Measurements from ENCODE around the gene HK3. TPM values are rescaled to one million over a fixed set of nuclear protein-coding genes. Genes with fewer than 3 reads are reported as not detected.

The HK3 gene, protein sequence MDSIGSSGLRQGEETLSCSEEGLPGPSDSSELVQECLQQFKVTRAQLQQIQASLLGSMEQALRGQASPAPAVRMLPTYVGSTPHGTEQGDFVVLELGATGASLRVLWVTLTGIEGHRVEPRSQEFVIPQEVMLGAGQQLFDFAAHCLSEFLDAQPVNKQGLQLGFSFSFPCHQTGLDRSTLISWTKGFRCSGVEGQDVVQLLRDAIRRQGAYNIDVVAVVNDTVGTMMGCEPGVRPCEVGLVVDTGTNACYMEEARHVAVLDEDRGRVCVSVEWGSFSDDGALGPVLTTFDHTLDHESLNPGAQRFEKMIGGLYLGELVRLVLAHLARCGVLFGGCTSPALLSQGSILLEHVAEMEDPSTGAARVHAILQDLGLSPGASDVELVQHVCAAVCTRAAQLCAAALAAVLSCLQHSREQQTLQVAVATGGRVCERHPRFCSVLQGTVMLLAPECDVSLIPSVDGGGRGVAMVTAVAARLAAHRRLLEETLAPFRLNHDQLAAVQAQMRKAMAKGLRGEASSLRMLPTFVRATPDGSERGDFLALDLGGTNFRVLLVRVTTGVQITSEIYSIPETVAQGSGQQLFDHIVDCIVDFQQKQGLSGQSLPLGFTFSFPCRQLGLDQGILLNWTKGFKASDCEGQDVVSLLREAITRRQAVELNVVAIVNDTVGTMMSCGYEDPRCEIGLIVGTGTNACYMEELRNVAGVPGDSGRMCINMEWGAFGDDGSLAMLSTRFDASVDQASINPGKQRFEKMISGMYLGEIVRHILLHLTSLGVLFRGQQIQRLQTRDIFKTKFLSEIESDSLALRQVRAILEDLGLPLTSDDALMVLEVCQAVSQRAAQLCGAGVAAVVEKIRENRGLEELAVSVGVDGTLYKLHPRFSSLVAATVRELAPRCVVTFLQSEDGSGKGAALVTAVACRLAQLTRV
- 10 to 100 TPM in 2 of 3 donors, 1 to 10 TPM in 1; 4.0 to 48.0 (median 21.6) TPM for polyA plus RNA-seq

DNA sequence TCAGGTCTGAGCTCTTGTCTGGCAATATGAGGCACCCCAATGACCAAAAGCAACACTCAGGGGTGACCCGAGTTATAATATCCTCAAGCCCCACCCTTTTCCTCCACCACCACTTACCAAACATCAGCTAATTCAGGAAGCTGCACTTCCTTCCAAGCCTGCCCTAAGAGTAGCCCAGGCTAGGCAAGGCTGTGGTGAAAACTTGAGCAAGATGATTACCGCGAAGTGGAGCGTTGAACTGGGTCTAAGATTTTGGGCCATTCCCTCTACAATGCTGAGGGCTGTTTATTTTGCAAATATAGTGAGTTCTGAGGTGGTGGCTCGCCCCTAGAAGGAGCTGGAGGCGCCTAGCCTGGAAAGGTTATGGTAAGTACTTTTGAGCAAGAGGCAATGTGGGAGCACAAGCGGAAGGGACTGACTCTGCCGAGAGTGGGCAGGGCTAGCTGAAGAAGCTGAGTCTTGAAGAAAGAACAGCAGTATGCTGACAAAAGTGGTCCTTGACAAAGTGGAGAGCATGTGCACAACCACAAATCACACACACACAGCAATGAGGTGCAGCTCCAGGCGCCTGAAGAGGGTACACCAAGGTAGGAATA lies at the start of gene HK3:
HK3 (minus strand) TSS at position 51 of the 596 bp plus-strand sequence. CDS start 3,187 bp downstream, outside the sequence.
- H3K27ac ChIP-seq (ENCODE audit: low read depth, low read length) = peak within 1 kb of the TSS; percentile 13
- WGBS, 3 donors = 38 to 65% (median 42%) methylated on average over 9 of the region's 9 CpGs

DNA sequence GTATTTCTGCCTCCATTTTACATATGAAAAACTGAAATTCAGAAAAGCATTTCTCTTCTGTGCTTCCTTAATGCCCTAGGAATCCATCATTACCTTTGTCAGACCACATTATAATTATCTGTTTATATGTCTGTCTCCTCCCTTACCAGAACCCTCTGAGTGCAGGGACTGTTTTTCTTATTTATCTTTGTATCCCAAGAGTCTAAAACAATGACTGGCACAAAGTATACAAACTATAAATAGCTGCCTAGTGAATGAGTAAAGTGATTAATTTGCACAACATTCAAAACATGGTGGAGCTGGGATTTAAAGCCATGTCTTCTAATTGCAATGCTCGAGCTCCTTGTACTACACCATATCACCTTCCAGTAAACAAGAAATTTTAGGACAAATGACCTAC lies 49.3 kb upstream of the HK3 start:
- H3K27ac ChIP-seq (ENCODE audit: low read depth, low read length) = no peak overlapping the region
- WGBS, 3 donors = 57 to 74% (median 72%) methylated on average over 1 of the region's 1 CpG

DNA sequence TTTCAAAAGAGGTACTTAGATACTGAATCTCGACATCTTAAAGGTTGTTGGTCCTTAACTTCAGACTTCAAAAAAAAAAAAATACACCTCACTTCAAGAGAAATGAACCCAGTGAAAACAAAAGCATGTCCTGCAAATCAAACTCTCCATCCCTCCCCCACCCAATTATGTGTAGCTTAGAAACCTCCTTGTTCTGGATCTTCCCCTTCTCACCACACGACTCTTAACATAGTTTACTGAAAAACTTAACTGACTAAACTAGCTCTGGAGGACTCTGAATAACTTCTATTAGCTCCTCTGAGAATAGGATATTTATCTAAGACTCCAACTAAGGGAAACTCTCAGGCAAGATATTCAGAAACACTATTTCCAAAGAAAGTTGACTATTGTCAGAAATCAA lies 48.7 kb upstream of the HK3 start:
- 83 to 85% (median 84%) methylated on average over 2 of the region's 2 CpGs for WGBS, 3 donors
- no peak overlapping the region for H3K27ac ChIP-seq (ENCODE audit: low read depth, low read length)

DNA sequence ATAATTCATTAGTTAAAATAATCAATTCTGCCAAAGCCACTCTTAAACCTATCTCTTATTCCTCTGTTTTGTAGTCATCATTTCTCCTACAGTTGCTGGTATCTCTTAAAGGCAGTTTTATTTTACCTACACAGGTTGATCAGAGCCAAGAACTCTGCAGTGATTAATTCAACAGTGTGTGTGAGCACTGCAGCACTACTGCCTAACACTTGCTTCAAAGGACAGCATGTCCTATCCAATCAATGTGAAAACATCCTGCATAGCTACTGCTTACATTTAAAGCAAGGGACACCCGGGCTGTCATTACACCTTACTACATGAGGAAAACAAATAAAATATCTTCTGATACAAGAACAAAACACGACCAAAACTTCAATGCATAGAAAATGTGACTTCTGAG lies 45.1 kb upstream of the HK3 start:
- H3K27ac ChIP-seq (ENCODE audit: low read depth, low read length) = no peak overlapping the region
- WGBS, 3 donors = 51 to 71% (median 56%) methylated on average over 2 of the region's 2 CpGs

DNA sequence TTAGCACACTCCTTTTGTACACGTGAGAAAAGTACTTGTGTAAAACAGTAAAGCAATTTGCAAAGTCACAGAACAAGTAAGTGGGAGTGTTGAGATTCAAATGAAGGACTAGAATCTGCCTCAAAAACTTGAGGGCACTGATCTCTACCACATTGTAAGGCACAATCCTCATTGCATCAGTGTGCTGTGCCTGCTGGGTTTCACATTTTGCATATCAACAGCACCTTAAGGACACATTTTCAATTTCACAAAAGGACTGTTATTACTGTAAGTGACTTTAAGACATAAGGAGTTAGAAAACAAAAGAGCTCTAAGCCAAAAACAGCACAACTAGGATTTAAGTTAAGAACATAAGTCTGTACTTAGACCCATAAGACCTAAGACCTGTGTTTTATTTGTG lies 44.7 kb upstream of the HK3 start:
- H3K27ac ChIP-seq (ENCODE audit: low read depth, low read length) = no peak overlapping the region

DNA sequence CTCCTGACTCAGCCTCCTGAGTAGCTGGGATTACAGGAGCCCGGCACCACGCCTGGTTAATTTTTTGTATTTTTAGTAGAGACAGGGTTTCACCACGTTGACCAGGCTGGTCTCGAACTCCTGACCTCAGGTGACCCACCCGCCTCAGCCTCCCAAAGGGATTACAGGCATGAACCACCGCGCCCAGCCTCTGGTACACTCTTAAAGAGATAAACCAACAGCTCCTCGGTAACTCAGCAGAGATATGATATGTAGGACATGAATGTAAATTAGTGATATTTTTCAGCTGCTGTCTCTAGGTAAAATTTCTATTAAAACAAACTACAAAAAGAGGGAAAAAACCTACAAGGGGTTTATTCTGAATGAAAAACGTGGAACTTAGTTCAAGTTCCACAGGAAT lies 42.8 kb upstream of the HK3 start:
- 80 to 89% (median 83%) methylated on average over 9 of the region's 9 CpGs for WGBS, 3 donors
- no peak overlapping the region for H3K27ac ChIP-seq (ENCODE audit: low read depth, low read length)

More for the DNA sequence above, 44.7 kb upstream of the HK3 start:
- 72 to 79% (median 75%) methylated on average over 1 of the region's 1 CpG for WGBS, 3 donors

DNA sequence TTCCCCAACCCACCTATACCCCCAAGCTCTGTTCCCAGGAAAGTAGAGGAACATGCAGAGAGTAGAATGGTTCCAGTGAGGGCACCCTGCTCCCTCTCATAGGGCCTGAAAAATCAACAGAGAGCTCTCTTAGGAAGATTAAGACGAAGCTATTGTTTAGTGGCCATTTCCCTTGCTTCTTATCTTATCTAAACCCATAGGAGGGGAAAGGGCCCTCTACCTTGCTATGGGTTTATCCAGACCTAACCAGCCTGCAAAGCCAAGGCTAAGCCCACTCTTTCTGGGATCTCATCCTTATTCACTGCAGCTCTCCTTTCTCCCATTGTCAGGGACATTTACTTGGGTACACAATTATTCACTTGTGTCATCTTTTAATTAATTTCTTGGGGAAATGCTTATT lies 39.3 kb upstream of the HK3 start:
- H3K27ac ChIP-seq (ENCODE audit: low read depth, low read length) = no peak overlapping the region
- WGBS, 3 donors = 57 to 89% (median 74%) methylated on average over 1 of the region's 1 CpG

DNA sequence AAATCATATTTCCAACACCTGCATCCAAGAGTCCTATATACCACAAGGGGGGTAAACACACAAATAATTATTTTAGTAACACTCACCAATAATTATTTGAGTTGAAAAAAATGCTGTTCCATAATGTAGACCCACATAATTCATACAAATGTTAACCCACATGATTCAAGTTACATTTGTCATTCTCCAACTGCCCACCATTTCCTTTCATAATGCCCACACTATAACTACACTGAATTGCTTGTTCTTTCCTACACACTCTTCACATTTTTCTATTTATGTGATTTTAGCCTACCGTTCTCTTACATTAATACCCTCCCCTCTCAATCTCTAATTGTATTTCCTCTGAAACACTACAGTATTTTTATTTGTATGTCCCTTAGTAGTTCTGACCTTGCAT lies 35.9 kb upstream of the HK3 start:
- 41 to 96% (median 95%) methylated on average over 1 of the region's 1 CpG for WGBS, 3 donors
- H3K27ac ChIP-seq (ENCODE audit: low read depth, low read length) = no peak overlapping the region

DNA sequence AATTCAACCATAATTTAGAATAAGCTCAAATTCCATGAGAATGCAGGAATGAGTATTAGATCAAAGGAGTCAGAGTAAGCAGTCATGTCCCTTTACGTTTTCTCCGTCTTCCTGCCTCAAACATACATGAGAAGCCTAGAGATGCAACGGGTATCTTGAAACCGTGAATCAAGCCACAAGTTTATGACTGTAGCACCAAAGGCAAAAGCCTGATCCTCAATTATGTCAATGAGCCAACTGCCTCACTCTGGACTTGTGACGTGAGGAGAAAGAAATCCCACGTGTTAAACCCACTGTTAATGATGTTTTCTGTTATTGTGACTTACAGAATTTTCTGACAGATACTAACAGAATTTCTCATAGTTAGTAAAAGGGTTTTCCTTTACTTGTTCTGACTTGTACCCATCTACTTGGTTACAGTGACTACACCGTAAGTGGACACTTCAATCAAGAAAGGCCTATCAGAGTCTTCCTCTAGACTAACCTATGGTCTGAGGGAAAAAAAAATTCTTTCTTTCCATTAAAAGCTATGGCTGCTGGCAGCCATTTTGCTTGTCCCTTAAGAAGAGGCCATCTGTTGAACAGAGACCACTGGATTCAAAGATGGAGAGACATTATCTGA lies 35.3 kb upstream of the HK3 start:
- H3K27ac ChIP-seq (ENCODE audit: low read depth, low read length) = no peak overlapping the region
- WGBS, 3 donors = 87 to 91% (median 91%) methylated on average over 7 of the region's 7 CpGs

DNA sequence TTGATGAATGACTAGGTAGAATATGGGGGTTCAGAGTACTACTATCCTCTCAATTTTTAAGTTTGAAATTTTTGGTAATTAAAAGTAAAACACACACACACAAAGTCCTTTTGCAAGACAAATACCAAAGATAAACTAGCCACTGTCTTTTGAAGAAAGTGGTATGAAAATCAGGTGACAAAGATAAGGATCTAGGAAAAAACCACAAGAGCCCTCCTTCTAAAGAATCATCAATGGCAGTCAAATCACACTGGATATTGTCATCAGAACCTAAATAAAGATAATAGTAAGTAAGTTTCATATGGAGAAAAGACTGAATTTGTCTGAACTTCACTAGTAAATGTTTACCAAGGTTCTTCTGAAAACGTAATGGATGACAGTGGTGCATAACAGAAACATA lies 30.5 kb upstream of the HK3 start:
- H3K27ac ChIP-seq (ENCODE audit: low read depth, low read length) = no peak overlapping the region
- 84 to 97% (median 88%) methylated on average over 1 of the region's 1 CpG for WGBS, 3 donors

DNA sequence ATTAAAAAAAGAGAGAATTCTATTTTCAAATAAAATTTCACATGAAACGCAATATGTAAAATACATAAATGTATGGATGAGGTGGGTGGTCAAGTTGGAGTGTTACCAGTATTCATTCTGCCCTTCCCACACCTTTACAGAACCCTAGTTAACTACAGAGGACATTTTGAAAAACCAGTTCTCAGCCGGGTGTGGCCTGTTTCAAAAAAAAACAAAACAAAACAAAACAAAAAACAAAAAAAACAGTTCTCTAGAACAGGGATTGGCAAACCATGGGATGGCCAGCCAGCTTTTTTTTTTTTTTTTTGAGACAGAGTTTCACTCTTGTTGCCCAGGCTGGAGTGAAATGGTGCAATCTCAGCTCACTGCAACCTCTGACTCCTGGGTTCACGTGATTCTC lies 28.4 kb upstream of the HK3 start:
- 86 to 93% (median 87%) methylated on average over 3 of the region's 3 CpGs for WGBS, 3 donors
- no peak overlapping the region for H3K27ac ChIP-seq (ENCODE audit: low read depth, low read length)

DNA sequence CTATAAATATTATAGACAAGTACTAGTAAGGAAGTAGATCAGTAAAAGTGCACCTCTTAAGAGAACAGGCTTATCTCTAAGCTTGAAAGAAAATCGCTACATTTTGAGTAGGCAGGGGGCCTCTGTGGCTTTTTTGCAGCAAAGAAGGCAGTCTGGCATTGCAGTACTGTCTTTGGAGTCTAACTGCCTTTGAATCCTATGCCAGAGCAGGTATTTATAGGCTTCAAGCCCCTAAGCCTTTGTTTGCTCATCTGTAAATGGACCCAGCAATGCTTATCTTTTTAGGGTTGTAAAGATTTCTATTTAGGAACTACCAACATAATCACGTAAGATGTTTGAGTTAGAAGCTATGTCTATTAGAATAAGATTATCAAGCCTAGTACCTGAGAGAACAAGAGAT lies 23.7 kb upstream of the HK3 start:
- 75 to 91% (median 90%) methylated on average over 2 of the region's 2 CpGs for WGBS, 3 donors
- H3K27ac ChIP-seq (ENCODE audit: low read depth, low read length) = no peak overlapping the region

DNA sequence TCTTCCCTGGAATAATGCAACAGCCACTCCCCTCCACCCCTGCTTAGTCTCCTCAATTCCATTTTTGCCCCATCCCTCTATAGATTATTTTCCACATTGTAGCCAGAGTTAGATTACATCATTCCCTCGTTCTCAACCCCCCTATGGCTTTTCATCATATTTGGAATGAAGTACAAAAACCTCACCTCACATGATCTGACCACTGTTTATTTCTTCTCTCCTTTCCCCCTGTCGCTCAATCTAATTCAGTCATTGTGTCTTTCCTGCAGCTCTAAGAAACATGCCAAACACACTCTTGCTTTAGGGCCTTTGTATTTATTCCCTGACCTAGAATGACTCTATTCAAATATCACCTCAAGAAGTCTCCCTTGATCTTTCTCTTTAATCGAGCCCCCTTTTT lies 22.6 kb upstream of the HK3 start:
- no peak overlapping the region for H3K27ac ChIP-seq (ENCODE audit: low read depth, low read length)
- WGBS, 3 donors = 79 to 89% (median 85%) methylated on average over 3 of the region's 3 CpGs

DNA sequence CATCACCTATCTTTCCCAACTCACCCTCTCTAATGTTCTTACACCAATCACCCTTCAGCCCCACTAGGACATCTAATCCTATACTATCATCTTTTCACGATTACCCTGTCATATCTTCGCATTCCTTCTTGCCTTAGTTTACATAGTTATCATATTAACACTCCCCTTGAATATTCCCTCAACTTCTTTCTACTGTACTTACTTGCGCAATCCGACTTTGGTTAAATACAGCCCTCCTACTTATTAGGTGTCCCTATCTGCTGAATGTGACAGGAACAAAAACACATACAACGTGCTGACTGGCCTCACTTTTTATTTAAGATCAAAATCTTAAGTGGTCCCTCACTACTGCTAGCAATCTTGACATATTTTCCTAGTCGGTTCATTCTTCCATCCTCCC lies 19.5 kb upstream of the HK3 start:
- WGBS, 3 donors = 96 to 97% (median 96%) methylated on average over 6 of the region's 6 CpGs
- H3K27ac ChIP-seq (ENCODE audit: low read depth, low read length) = no peak overlapping the region

DNA sequence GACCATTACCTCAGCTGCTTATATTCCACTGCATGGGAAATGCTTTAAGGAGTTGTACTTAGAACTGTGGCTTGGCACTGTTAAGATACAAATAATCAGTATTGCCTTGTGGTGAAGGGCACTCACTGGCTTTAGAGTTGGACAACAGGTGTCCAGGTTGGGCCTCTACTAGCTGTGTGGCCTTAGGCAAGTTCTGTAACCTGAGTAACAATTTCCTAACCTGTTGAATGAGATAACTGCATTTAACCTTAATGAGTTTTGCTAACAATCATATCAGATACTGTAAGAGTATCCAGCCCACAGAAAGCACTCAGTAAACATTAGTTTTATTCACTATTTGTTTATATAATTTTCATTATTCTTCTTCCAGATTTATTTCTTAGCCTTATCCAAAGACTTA lies 17.2 kb upstream of the HK3 start:
- no peak overlapping the region for H3K27ac ChIP-seq (ENCODE audit: low read depth, low read length)

DNA sequence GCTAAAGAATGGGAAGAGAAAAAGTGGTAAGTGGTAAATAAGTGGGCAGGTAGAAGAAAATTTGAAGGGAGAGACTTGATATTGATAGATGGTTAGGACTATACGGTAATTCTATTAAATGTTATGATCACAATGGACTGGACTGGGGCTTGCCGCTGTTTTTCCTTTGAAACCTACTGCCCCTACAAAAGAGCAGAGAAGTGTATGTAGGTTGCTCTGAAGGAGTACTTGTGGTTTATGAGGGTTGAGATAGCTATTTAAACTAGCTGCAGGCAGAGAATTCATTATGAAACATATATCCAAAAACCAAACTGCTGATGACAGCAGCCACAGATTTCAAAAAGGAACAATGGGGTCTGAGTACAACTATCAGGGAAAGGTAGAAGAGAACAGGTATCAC lies 16.8 kb upstream of the HK3 start:
- 74 to 98% (median 96%) methylated on average over 2 of the region's 2 CpGs for WGBS, 3 donors
- no peak overlapping the region for H3K27ac ChIP-seq (ENCODE audit: low read depth, low read length)

DNA sequence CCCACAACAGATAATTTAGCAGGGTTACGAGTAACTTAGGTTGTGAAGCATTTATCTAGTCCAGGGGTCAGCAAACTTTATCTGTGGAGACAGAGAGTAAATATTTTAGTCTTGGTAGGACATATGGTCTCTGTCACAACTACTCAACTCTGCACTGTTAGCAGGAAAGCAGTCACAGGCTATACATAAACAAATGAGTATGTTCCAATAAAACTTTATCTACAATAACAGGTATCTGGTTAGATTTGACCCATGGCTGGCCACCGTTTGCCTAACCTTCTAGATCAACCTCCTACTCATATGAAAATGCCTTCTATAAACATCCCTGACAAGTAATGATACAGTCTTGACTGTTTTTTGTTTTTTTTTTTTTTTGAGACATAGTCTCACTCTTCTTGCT lies 13.0 kb upstream of the HK3 start:
- H3K27ac ChIP-seq (ENCODE audit: low read depth, low read length) = no peak overlapping the region
- 72 to 90% (median 86%) methylated on average over 2 of the region's 2 CpGs for WGBS, 3 donors

DNA sequence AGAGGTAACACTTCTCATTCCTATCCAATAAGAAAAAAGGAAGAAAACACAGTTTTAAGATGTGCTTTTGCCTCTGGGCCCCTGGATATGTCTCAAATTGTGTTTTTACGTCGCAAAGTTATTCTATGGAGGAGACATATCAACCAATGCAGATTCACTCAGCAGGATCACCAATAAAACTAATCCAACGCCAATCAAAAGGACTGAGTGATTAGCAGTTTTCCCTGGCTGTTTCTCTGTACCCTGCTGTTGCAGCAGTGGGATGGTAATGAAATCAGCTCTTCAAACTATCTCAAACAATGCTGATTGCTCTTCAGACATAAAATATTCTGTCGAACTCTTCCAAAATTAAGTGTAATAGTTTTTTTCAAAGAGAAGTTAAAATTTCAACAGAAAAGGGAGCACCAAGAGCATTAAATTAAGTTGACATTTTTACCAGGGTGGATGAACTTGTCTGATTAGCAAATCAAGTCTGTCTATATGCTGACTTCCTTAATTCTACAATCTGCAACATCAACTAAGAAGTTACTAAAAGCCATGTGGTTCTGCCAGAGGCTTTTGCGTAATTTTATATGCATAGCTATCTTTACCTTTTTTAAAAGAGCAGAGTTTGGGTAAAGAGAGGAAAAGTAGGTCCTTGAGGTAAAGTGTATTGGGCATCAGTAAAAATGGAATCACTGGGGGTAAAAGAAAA lies 9.7 kb upstream of the HK3 start:
- 82 to 97% (median 85%) methylated on average over 5 of the region's 5 CpGs for WGBS, 3 donors
- no peak overlapping the region for H3K27ac ChIP-seq (ENCODE audit: low read depth, low read length)

All from adipose tissue (tissue), 3 donors.